ENCODE data around the gene DENND5A. TPM values are rescaled to one million over a fixed set of nuclear protein-coding genes. Genes with fewer than 3 reads are reported as not detected.

DENND5A gene
- total and polyA plus RNA-seq, 2 of the 8 experiments (the other 6 are each of a cell fraction or from before 2014, with no cell fraction given): 65.7 to 139 TPM

DNA sequence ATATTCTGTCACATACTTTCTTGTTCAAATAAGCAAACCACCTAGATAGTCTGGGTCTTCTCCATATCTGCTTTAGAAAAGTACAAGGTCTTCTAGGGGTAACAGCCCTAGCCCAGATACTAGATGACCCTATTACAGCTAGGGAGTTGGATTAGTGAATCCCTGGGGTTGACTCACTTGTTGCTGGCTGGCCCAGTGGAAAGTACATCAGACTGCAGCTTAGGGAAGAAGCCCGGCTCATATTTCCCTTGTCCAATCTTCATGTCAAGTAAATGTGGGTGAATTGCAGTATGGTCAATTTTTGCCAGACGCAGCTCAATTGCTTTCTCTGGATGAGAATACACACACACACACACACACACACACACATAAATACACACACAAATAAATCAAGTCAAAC is 94.7 kb downstream of the DENND5A start (continued):
- TF ChIP-seq PHF8 (conservative IDR thresholded peaks at IDR 0.05; ENCODE audit: low read depth, low read length) (no peak), KDM5A (IDR thresholded peaks at IDR 0.05; ENCODE audit: low read length) (no peak), MAFK (IDR thresholded peaks at IDR 0.05; ENCODE audit: low read depth, low read length) (no peak)

All from H1 (cell line).